GM12801 (cell line): ENCODE measurements around the gene CDH24.

Experiments used
- CTCF ChIP-seq: IDR thresholded peaks from one replicate; pipeline ENCODE4 v1.5.1; 2011; ENCODE audit warnings: control low read depth; ENCODE audit not compliant: insufficient read length; ENCODE audit errors: extremely low read depth

Gene CDH24

GRCh38 chr14:23006544-23007419, 50.5 kb downstream of the CDH24 start:
- no peak for TF ChIP-seq CTCF

DNA sequence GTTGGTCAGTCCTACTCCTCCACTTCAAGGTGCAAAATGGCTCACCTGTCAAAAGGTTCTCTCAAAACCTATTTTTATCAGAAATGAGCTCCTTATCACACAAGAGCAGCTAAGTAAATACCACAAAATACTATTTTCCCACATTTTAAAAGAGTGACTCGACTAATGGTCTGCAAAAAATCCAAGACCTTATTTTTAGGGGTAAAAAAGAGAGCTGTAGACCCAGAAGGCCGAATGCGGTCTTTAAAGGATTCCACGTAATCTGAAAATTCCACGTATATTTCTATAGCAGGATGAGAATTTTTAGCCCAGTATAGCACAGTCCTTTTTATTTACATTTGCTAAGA, 51.2 kb downstream of the CDH24 start:
- no peak for TF ChIP-seq CTCF

- TF ChIP-seq CTCF, result no peak
Measured at GRCh38 chr14:23005451-23006187, 51.7 kb downstream of the CDH24 start.

DNA sequence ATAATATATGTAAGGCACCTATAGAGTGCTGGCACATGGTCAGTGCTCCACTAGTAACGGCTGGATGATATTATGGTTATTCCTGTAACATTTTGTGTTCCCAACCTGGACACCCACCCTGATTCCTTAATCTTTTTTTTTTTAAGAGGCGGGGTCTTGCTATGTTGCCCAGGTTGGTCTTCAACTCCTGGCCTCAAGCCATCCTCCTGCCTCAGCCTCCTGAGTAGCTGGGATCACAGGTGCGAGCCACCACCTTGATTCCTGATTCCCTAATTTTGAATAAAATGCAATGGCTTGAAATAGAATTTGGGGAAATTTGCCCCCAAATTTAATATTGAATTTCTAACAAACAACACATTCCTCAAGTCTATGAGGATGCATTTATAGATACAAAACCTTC, 54.7 kb downstream of the CDH24 start:
- TF ChIP-seq CTCF, result no peak

DNA sequence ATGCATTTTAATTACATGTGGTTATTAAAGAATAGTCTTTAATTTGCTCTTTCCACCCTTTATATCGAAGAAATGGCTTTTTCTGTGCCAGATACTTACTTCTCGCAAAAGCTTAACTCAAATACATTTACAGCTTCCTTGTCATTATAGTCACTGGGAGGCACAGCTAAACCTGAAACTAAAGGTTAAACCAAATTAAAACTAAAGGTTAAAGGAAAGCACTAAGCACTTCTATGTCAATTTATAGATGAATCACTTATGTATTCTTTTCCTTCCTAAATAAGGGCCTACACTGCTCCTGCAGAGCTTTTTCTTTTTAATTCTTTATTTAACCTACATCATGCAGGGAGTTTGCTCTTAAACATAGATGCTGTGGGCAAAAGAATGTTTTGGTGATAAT, 56.5 kb downstream of the CDH24 start:
- TF ChIP-seq CTCF, result no peak

GRCh38 chr14:22998329-22999012, 58.8 kb downstream of the CDH24 start:
- TF ChIP-seq CTCF, result no peak

- TF ChIP-seq CTCF, result no peak
Measured at GRCh38 chr14:22997676-22998323, 59.5 kb downstream of the CDH24 start.
